ENCODE data around the gene MAP3K14.

DNA sequence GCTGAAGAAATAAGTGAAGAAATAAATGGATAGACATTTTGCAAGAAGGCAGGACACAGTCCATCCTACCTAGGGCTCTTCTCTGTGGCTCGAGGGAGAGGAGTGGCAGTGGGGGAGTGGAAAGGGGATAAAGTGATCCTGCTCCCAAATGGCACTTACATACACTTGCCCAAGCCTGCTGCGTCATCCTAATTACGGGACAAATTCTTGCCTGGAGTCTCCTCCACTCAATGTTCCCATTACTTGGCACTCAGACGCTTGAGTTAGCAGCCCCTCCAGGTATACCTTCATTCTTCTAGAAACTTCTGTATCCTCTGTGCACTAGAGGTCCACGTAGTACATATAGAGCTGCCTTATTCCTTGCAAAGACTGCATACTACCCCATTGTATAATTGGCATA, 15.7 kb upstream of the MAP3K14 start:
- TF ChIP-seq, protein P1, sequence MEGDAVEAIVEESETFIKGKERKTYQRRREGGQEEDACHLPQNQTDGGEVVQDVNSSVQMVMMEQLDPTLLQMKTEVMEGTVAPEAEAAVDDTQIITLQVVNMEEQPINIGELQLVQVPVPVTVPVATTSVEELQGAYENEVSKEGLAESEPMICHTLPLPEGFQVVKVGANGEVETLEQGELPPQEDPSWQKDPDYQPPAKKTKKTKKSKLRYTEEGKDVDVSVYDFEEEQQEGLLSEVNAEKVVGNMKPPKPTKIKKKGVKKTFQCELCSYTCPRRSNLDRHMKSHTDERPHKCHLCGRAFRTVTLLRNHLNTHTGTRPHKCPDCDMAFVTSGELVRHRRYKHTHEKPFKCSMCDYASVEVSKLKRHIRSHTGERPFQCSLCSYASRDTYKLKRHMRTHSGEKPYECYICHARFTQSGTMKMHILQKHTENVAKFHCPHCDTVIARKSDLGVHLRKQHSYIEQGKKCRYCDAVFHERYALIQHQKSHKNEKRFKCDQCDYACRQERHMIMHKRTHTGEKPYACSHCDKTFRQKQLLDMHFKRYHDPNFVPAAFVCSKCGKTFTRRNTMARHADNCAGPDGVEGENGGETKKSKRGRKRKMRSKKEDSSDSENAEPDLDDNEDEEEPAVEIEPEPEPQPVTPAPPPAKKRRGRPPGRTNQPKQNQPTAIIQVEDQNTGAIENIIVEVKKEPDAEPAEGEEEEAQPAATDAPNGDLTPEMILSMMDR (conservative IDR thresholded peaks at IDR 0.05; ENCODE audit: low read depth, low read length), result no peak
- TF ChIP-seq EZH2phosphoT487 (IDR thresholded peaks at IDR 0.05; ENCODE audit: borderline replicate concordance, low read length), result no peak
- no peak for TF ChIP-seq EZH2 (IDR thresholded peaks at IDR 0.05; ENCODE audit: low read length, unreplicated experiment)
